H1 (cell line): ENCODE measurements around the gene RERGL. TPM values are rescaled to one million over a fixed set of nuclear protein-coding genes. Genes with fewer than 3 reads are reported as not detected.

Experiments
- CTCF ChIA-PET: fragments of 300-600 bp; sonication (Branson Sonifier 250); formaldehyde crosslinking; loops from one replicate; lab custom pipeline; 2021; ENCODE audit not compliant: partially characterized antibody; lab: Charles Lee
- POLR2A ChIA-PET: fragments of 300-600 bp; sonication (Branson Sonifier 250); formaldehyde crosslinking; loops from one replicate; lab custom pipeline; 2021; ENCODE audit warnings: inconsistent platforms; ENCODE audit not compliant: partially characterized antibody; lab: Charles Lee
- DNase-seq, 2 experiments: peaks; one replicate each; pipeline versions ENCODE4 v3.0.0 to v3.0.0-alpha.2; 2010 to 2022; ENCODE audit warnings: low spot score in 2 of 2, low read depth in 1 of 2, mixed read lengths in 1 of 2
- FAIRE-seq: peaks from 2 replicates; lab custom pipeline; 2011; peaks lifted over from hg19 to GRCh38; lab: Jason Lieb, UNC
- H2AFZ ChIP-seq: 2 replicates; pipeline ENCODE4 v1.8.1; 2012; ENCODE audit warnings: low read length, inconsistent platforms
- H2AK5ac ChIP-seq: 2 replicates; pipeline ENCODE4 v1.6.1; 2013; ENCODE audit warnings: low read depth, low read length
- H2BK120ac ChIP-seq: replicated peaks from 2 replicates; pipeline ENCODE3; 2013; ENCODE audit warnings: low read depth, low read length, inconsistent platforms
- H2BK12ac ChIP-seq: 2 replicates; pipeline ENCODE4 v1.6.1; 2013; ENCODE audit warnings: low read depth, low read length
- H2BK15ac ChIP-seq: 2 replicates; pipeline ENCODE4 v1.6.1; 2013; ENCODE audit warnings: low read length
- H2BK20ac ChIP-seq: 2 replicates; pipeline ENCODE4 v1.6.1; 2013; ENCODE audit warnings: low read length
- H2BK5ac ChIP-seq: 2 replicates; pipeline ENCODE4 v1.6.1; 2013; ENCODE audit warnings: low read depth, low read length
- H3K14ac ChIP-seq: 2 replicates; pipeline ENCODE4 v1.6.1; 2013; ENCODE audit warnings: inconsistent platforms; ENCODE audit not compliant: insufficient read length
- H3K18ac ChIP-seq: 2 replicates; pipeline ENCODE4 v1.6.1; 2013; ENCODE audit warnings: low read length; ENCODE audit errors: extremely low read depth
- H3K23ac ChIP-seq: 2 replicates; pipeline ENCODE4 v1.6.1; 2013; ENCODE audit warnings: inconsistent platforms; ENCODE audit not compliant: insufficient read length
- H3K23me2 ChIP-seq: 2 replicates; pipeline ENCODE4 v1.6.1; 2013; ENCODE audit warnings: low read depth, low read length
- H3K27ac ChIP-seq: 2 replicates; pipeline ENCODE4 v1.6.1; 2011; ENCODE audit warnings: low read depth, low read length, inconsistent platforms
- H3K27me3 ChIP-seq, 4 experiments: replicated peaks in 1 of 4; 1 replicate in 1 of 4; 2 replicates in 3 of 4; pipeline versions ENCODE4 v1.6.1 to v1.8.1; 2011 to 2013; ENCODE audit warnings: low read length in 3 of 4, mild to moderate bottlenecking in 3 of 4, inconsistent platforms in 2 of 4, mixed read lengths in 2 of 4, moderate library complexity in 1 of 4; ENCODE audit not compliant: control insufficient read depth in 3 of 4, insufficient read depth in 3 of 4; ENCODE audit errors: extremely low read depth in 1 of 4
- H3K36me3 ChIP-seq, 4 experiments: 2 replicates each; pipeline versions ENCODE4 v1.6.1 to v1.8.1; 2011 to 2013; ENCODE audit warnings: mild to moderate bottlenecking in 4 of 4, low read length in 3 of 4, moderate library complexity in 2 of 4, control low read depth in 1 of 4, inconsistent platforms in 1 of 4; ENCODE audit not compliant: insufficient read depth in 4 of 4, control insufficient read depth in 2 of 4
- H3K4ac ChIP-seq: replicated peaks from 2 replicates; pipeline ENCODE3; 2013; ENCODE audit warnings: low read length, low read depth, mixed read lengths, inconsistent platforms; ENCODE audit not compliant: insufficient read length
- H3K4me1 ChIP-seq, 4 experiments: replicated peaks in 1 of 4; 1 replicate in 1 of 4; 2 replicates in 3 of 4; pipeline versions ENCODE4 v1.6.1 to v1.8.1; 2011 to 2013; ENCODE audit warnings: low read length in 3 of 4, inconsistent platforms in 2 of 4, mixed read lengths in 1 of 4; ENCODE audit not compliant: insufficient read depth in 4 of 4, control insufficient read depth in 3 of 4
- H3K4me2 ChIP-seq, 2 experiments: 2 replicates each; pipeline versions ENCODE4 v1.6.1 to v1.8.1; 2011 to 2013; ENCODE audit warnings: low read depth in 2 of 2, low read length in 2 of 2, control low read depth in 1 of 2, inconsistent platforms in 1 of 2, mild to moderate bottlenecking in 1 of 2; ENCODE audit not compliant: insufficient read depth in 1 of 2
- H3K4me3 ChIP-seq, 4 experiments: fragments of 200-600, 300-600 bp in 1 of 4; sonication (generic), shearing (Covaris generic), sonication (Bioruptor Twin) in 1 of 4; 2 replicates each; pipeline versions ENCODE4 v1.5.1 to v1.8.1; 2011 to 2016; ENCODE audit warnings: low read length in 4 of 4, low read depth in 3 of 4, control low read depth in 2 of 4, inconsistent platforms in 2 of 4, mild to moderate bottlenecking in 2 of 4, mixed read lengths in 1 of 4, moderate library complexity in 1 of 4; ENCODE audit not compliant: insufficient read depth in 2 of 4; ENCODE audit errors: extremely low read depth in 1 of 4
- H3K56ac ChIP-seq: replicated peaks from 2 replicates; pipeline ENCODE3; 2013; ENCODE audit warnings: low read depth, mild to moderate bottlenecking, mixed read lengths, low read length, inconsistent platforms; ENCODE audit not compliant: insufficient read length
- H3K79me1 ChIP-seq: 2 replicates; pipeline ENCODE4 v1.6.1; 2013; ENCODE audit warnings: low read depth, low read length, control low read depth
- H3K79me2 ChIP-seq, 2 experiments: 2 replicates each; pipeline versions ENCODE4 v1.6.1 to v1.8.1; 2012 to 2013; ENCODE audit warnings: low read length in 2 of 2, mild to moderate bottlenecking in 2 of 2, inconsistent platforms in 1 of 2; ENCODE audit not compliant: insufficient read depth in 2 of 2, control insufficient read depth in 1 of 2
- H3K9ac ChIP-seq, 4 experiments: replicated peaks in 1 of 4; 1 replicate in 1 of 4; 2 replicates in 3 of 4; pipeline versions ENCODE4 v1.6.1 to v1.8.1; 2011 to 2013; ENCODE audit warnings: low read depth in 3 of 4, low read length in 3 of 4, control low read depth in 2 of 4, mild to moderate bottlenecking in 2 of 4, moderate library complexity in 2 of 4, inconsistent platforms in 1 of 4; ENCODE audit errors: extremely low read depth in 1 of 4
- H3K9me3 ChIP-seq, 2 experiments: 2 replicates each; pipeline versions ENCODE4 v1.6.1 to v1.8.1; 2012 to 2013; ENCODE audit warnings: mild to moderate bottlenecking in 2 of 2, moderate library complexity in 2 of 2, control low read depth in 1 of 2, inconsistent platforms in 1 of 2, low read depth in 1 of 2, low read length in 1 of 2, mixed read lengths in 1 of 2; ENCODE audit not compliant: insufficient read depth in 2 of 2
- H4K20me1 ChIP-seq, 2 experiments: replicated peaks in 1 of 2; 2 replicates each; pipeline versions ENCODE3 to v1.8.1; 2011 to 2013; ENCODE audit warnings: inconsistent platforms in 2 of 2, low read length in 2 of 2, mild to moderate bottlenecking in 1 of 2; ENCODE audit not compliant: insufficient read depth in 2 of 2, control insufficient read depth in 1 of 2
- H4K5ac ChIP-seq: 2 replicates; pipeline ENCODE4 v1.6.1; 2013; ENCODE audit warnings: low read length, low read depth, mixed read lengths, inconsistent platforms; ENCODE audit not compliant: insufficient read length
- H4K8ac ChIP-seq: 2 replicates; pipeline ENCODE4 v1.8.0; 2013; ENCODE audit warnings: mild to moderate bottlenecking, moderate library complexity, low read length, inconsistent platforms; ENCODE audit not compliant: insufficient read depth; ENCODE audit errors: extremely low read depth
- H4K91ac ChIP-seq: replicated peaks from 2 replicates; pipeline ENCODE3; 2013; ENCODE audit warnings: low read length, mixed read lengths, inconsistent platforms; ENCODE audit not compliant: insufficient read length
- EZH2 ChIP-seq: fragments of 200-600 bp; sonication (generic); IDR thresholded peaks from 2 replicates; pipeline ENCODE4 v1.7.1; 2012; ENCODE audit warnings: low read depth, mild to moderate bottlenecking, moderate library complexity, low read length, inconsistent platforms; ENCODE audit not compliant: severe bottlenecking
- FOSL1 ChIP-seq: IDR thresholded peaks from 2 replicates; pipeline ENCODE4 v1.6.1; 2011; ENCODE audit warnings: mild to moderate bottlenecking, low read depth, low read length, moderate library complexity; ENCODE audit not compliant: insufficient read depth
- JUN ChIP-seq: IDR thresholded peaks from 2 replicates; pipeline ENCODE4 v1.6.1; 2011; ENCODE audit warnings: low read depth, mild to moderate bottlenecking, improper control_type of control experiment, low read length
- KDM5A ChIP-seq: fragments of 200-600 bp; IDR thresholded peaks from 2 replicates; pipeline ENCODE4 v1.7.1; 2012; ENCODE audit warnings: mild to moderate bottlenecking, low read length, inconsistent platforms, mixed read lengths
- SIN3A ChIP-seq, 2 experiments: IDR thresholded peaks in 1 of 2; conservative IDR thresholded peaks in 1 of 2; 2 replicates each; pipeline ENCODE4 v1.6.1; 2011 to 2012; ENCODE audit warnings: low read length in 2 of 2, improper control_type of control experiment in 1 of 2, low read depth in 1 of 2, mild to moderate bottlenecking in 1 of 2
- SIX5 ChIP-seq: IDR thresholded peaks from 2 replicates; pipeline ENCODE4 v1.6.1; 2011; ENCODE audit warnings: mild to moderate bottlenecking, low read depth, low read length
- TAF7 ChIP-seq: optimal IDR thresholded peaks from 2 replicates; pipeline ENCODE3; 2011; ENCODE audit warnings: low read depth, mild to moderate bottlenecking, inconsistent platforms, low read length, moderate library complexity, borderline replicate concordance
- TBP ChIP-seq: IDR thresholded peaks from 2 replicates; pipeline ENCODE4 v1.6.1; 2011; ENCODE audit warnings: low read depth, low read length, improper control_type of control experiment
- WGBS, 2 experiments: shearing (Covaris generic) in 1 of 2; methylation state at CpG; one replicate each; pipeline versions ENCODE4 v1.1.6 to v1.1.7; 2013 to 2015; ENCODE audit warnings: low lambda C conversion rate in 2 of 2, mixed read lengths in 2 of 2, inconsistent platforms in 1 of 2, low coverage in 1 of 2, missing lambda C conversion rate in 1 of 2; ENCODE audit not compliant: insufficient replicate concordance in 2 of 2, insufficient coverage in 1 of 2, insufficient read length in 1 of 2; ENCODE audit errors: extremely low coverage in 1 of 2, missing lambda C conversion rate in 1 of 2; 5-methylcytosine and 5-hydroxymethylcytosine counted together
- long read RNA-seq, 2 experiments: library from RNA in 1 of 2; library from capped mRNA in 1 of 2; stranded (forward); transcript quantifications; one replicate each; pipeline ENCODE4 v2.0.0, GENCODE V29; 2021; ENCODE audit warnings: inconsistent platforms in 1 of 2
- polyA minus RNA-seq, 3 experiments: library from RNA; depleted of rRNA, polyadenylated mRNA; stranded (reverse); fragments of >200 nt; gene quantifications; 1 replicate in 2 of 3; 2 replicates in 1 of 3; pipeline ENCODE4 v1.2.3, GENCODE V29; 2011
- polyA plus RNA-seq, 7 experiments: library from polyadenylated mRNA; depleted of rRNA in 3 of 7; stranded (reverse) in 5 of 7; unstranded in 2 of 7; fragments of >200 nt in 5 of 7; fragments of 200-250 nt in 2 of 7; gene quantifications; 1 replicate in 5 of 7; 2 replicates in 1 of 7; 4 replicates in 1 of 7; pipeline versions ENCODE4 v1.2.1 to v1.2.3, GENCODE V29; 2011 to 2013; ENCODE audit warnings: missing spikeins in 2 of 7, mixed read lengths in 2 of 7
- total RNA-seq: library from RNA; stranded (reverse); fragmentation: NEBNext Ultra II Directional; extraction: Animal tissue kit (Norgen Biotek cat#: 25700); gene quantifications from 2 replicates; pipeline ENCODE4 v1.2.1, GENCODE V29; 2021
- TF ChIP-seq, protein P1 (sequence below): IDR thresholded peaks from 2 replicates; pipeline ENCODE4 v1.6.1; 2012; ENCODE audit warnings: low read length, inconsistent platforms

RERGL gene, protein sequence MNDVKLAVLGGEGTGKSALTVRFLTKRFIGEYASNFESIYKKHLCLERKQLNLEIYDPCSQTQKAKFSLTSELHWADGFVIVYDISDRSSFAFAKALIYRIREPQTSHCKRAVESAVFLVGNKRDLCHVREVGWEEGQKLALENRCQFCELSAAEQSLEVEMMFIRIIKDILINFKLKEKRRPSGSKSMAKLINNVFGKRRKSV
- total RNA-seq (not detected in 2 replicates), polyA plus RNA-seq (2011; rRNA removed) (not detected in 2 replicates), polyA minus RNA-seq (2011; rRNA and poly(A)+ RNA removed) (not detected in 2 replicates)
- polyA plus RNA-seq (2011; cell fraction: cytosol; rRNA removed), result not detected
- polyA plus RNA-seq (2011; cell fraction: nucleus; rRNA removed), result not detected
- not detected in 4 replicates for polyA plus RNA-seq (2012, experiment 1 of 2)
- not detected for polyA plus RNA-seq (2012, experiment 2 of 2)
- 0.30 TPM for polyA plus RNA-seq (2013, experiment 1 of 2)
- polyA plus RNA-seq (2013, experiment 2 of 2), result 0.26 TPM
- polyA minus RNA-seq (2011; cell fraction: cytosol; rRNA and poly(A)+ RNA removed), result not detected
- polyA minus RNA-seq (2011; cell fraction: nucleus; rRNA and poly(A)+ RNA removed), result not detected
- long read RNA-seq, experiment 1, result 0 reads
- long read RNA-seq, experiment 2, result 0 reads

DNA sequence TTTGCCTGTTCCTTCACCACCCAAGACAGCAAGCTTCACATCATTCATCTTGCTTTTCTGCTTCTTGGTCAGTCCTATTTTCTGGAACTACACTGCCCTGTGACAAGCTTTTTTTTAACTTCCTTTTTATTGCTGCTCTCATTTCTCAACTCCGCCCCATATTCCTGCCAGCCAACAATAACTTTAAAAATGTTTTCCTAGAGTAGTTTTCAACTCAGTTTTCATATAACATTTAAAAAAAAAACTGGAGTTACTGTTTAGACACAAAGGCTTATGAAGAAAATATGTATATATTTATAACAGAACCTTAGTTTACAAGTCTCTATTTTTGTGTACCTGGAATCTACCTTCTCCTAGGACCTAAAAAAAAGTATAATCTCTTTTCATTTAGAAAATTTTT, at the start of gene RERGL:
TSS of gene RERGL (minus strand) at position 101 of the 400 bp plus-strand sequence. CDS start at position 48, 53 bp downstream.
- Histone ChIP-seq H2BK120ac (no peak within 1 kb of the TSS), H2AFZ (peak within 1 kb of the TSS; percentile 12; the same call in 1 of the 2 replicates)
- TF ChIP-seq EZH2 (no peak), KDM5A (no peak), JUN (no peak), FOSL1 (no peak), SIX5 (no peak), SIN3A (conservative IDR thresholded peaks at IDR 0.05 in 1 of 2, IDR thresholded peaks at IDR 0.05 in 1 of 2; ENCODE audit: low read depth in 1 of 2, low read length in 2 of 2) (no peak), TAF7 (no peak), TBP (no peak)
- TF ChIP-seq, protein P1, sequence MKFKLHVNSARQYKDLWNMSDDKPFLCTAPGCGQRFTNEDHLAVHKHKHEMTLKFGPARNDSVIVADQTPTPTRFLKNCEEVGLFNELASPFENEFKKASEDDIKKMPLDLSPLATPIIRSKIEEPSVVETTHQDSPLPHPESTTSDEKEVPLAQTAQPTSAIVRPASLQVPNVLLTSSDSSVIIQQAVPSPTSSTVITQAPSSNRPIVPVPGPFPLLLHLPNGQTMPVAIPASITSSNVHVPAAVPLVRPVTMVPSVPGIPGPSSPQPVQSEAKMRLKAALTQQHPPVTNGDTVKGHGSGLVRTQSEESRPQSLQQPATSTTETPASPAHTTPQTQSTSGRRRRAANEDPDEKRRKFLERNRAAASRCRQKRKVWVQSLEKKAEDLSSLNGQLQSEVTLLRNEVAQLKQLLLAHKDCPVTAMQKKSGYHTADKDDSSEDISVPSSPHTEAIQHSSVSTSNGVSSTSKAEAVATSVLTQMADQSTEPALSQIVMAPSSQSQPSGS, result no peak

More for the DNA sequence above, at the start of gene RERGL:
- no peak within 1 kb of the TSS for H2BK12ac ChIP-seq
- no peaks in the 10 kb centered on the region for H3K79me1 ChIP-seq
- DNase-seq, result no peak
- no peak within 1 kb of the TSS for H4K8ac ChIP-seq
- no peak within 1 kb of the TSS for H2AK5ac ChIP-seq
- no peak within 1 kb of the TSS for H2BK5ac ChIP-seq
- no peak within 1 kb of the TSS for H3K9ac ChIP-seq
- POLR2A ChIA-PET, result no interaction called here
- no peaks in the 10 kb centered on the region for H3K27me3 ChIP-seq
- H3K23me2 ChIP-seq, result no peaks in the 10 kb centered on the region
- no peak within 1 kb of the TSS for H2BK20ac ChIP-seq
- CTCF ChIA-PET, result no interaction called here
- no peaks in the 10 kb centered on the region for H3K79me2 ChIP-seq
- WGBS, 2 experiments, result 92% methylated on average over 1 of the region's 1 CpG; no CpG with 5 or more reads in 1 of the 2 experiments
- no peak within 1 kb of the TSS for H3K4me3 ChIP-seq
- no peaks in the 10 kb centered on the region for H3K9me3 ChIP-seq
- no peak within 1 kb of the TSS for H2BK15ac ChIP-seq
- H3K4ac ChIP-seq, result no peak within 1 kb of the TSS
- no peak within 1 kb of the TSS for H4K5ac ChIP-seq
- H3K23ac ChIP-seq, result no peak within 1 kb of the TSS
- no peaks in the 10 kb centered on the region for H3K36me3 ChIP-seq
- no peak within 1 kb of the TSS for H4K91ac ChIP-seq
- H3K14ac ChIP-seq, result no peak within 1 kb of the TSS
- H3K4me1 ChIP-seq, result no peaks in the 10 kb centered on the region
- no peak within 1 kb of the TSS for H3K56ac ChIP-seq
- no peaks in the 10 kb centered on the region for H4K20me1 ChIP-seq
- FAIRE-seq, result no peak
- no peak within 1 kb of the TSS for H3K4me2 ChIP-seq
- no peak within 1 kb of the TSS for H3K27ac ChIP-seq
- no peak within 1 kb of the TSS for H3K18ac ChIP-seq
